HEK293 (cell line): ENCODE results near the gene KCTD21.
A peak's percentile ranks its signal among the peaks of the same experiment; 100 is the strongest.

Source experiments
- CTCF ChIA-PET: fragments of 350-600 bp; formaldehyde crosslinking; extraction: SDS; loops from one replicate; lab custom pipeline; 2021; ENCODE audit warnings: antibody characterized with exemption; lab: Yijun Ruan, JAX
- POLR2A ChIA-PET: fragments of 300-600 bp; formaldehyde crosslinking; extraction: SDS; loops from one replicate; lab custom pipeline; 2020; ENCODE audit warnings: antibody characterized with exemption, inconsistent platforms; lab: Yijun Ruan, JAX
- H3K27ac ChIP-seq: fragments of 200-500 bp; sonication (Bioruptor generic); 2 replicates; pipeline ENCODE4 v1.5.1; 2014; ENCODE audit warnings: low read depth, low read length, control low read depth, inconsistent platforms; ENCODE audit errors: extremely low read depth
- H3K36me3 ChIP-seq, 2 experiments: fragments of 200-500 bp in 1 of 2; sonication (Bioruptor generic) in 1 of 2; 1 replicate in 1 of 2; 2 replicates in 1 of 2; pipeline ENCODE4 v1.5.1; 2014 to 2017; ENCODE audit warnings: inconsistent platforms in 2 of 2, low read length in 2 of 2; ENCODE audit not compliant: control insufficient read depth in 2 of 2, insufficient read depth in 1 of 2
- H3K4me1 ChIP-seq: fragments of 200-500 bp; sonication (Bioruptor generic); 2 replicates; pipeline ENCODE4 v1.5.1; 2014; ENCODE audit warnings: mild to moderate bottlenecking, low read length, inconsistent platforms; ENCODE audit not compliant: control insufficient read depth, insufficient read depth
- H3K4me3 ChIP-seq: 2 replicates; pipeline ENCODE4 v1.5.1; 2011; ENCODE audit warnings: low read depth, mild to moderate bottlenecking, control low read depth, low read length, moderate library complexity
- H3K9me3 ChIP-seq: fragments of 200-500 bp; sonication (Bioruptor generic); 2 replicates; pipeline ENCODE4 v1.5.1; 2014; ENCODE audit warnings: low read depth, low read length, inconsistent platforms; ENCODE audit not compliant: control insufficient read depth, insufficient read depth
- GFI1B ChIP-seq: fragments of 450-650 bp; formaldehyde crosslinking; IDR thresholded peaks from 2 replicates; pipeline ENCODE4 v1.5.1; 2016; ENCODE audit warnings: missing biosample characterization, missing genetic modification characterization
- HOXD13 ChIP-seq: sonication (generic); formaldehyde crosslinking; IDR thresholded peaks from 2 replicates; pipeline ENCODE4 v1.8.0; 2022; ENCODE audit warnings: missing genetic modification reagents, borderline replicate concordance
- KLF17 ChIP-seq: fragments of 450-650 bp; formaldehyde crosslinking; IDR thresholded peaks from 2 replicates; pipeline ENCODE4 v1.5.1; 2016; ENCODE audit warnings: missing biosample characterization, missing genetic modification characterization
- PRDM1 ChIP-seq: fragments of 450-650 bp; formaldehyde crosslinking; IDR thresholded peaks from 2 replicates; pipeline ENCODE4; 2016; ENCODE audit warnings: missing biosample characterization, missing genetic modification characterization
- REPIN1 ChIP-seq: fragments of 450-650 bp; formaldehyde crosslinking; IDR thresholded peaks from 2 replicates; pipeline ENCODE4 v1.5.1; 2017; ENCODE audit warnings: missing biosample characterization, missing genetic modification characterization, low read depth
- SP2 ChIP-seq: fragments of 450-650 bp; formaldehyde crosslinking; IDR thresholded peaks from 2 replicates; pipeline ENCODE4 v1.5.1; 2016; ENCODE audit warnings: missing biosample characterization, missing genetic modification characterization
- SP3 ChIP-seq: fragments of 450-650 bp; formaldehyde crosslinking; IDR thresholded peaks from 2 replicates; pipeline ENCODE4 v1.5.1; 2016; ENCODE audit warnings: missing biosample characterization, missing genetic modification characterization
- ZBTB26 ChIP-seq: fragments of 450-650 bp; formaldehyde crosslinking; optimal IDR thresholded peaks from 2 replicates; pipeline ENCODE3; 2016; ENCODE audit warnings: missing biosample characterization, mild to moderate bottlenecking, missing genetic modification characterization
- ZFP3 ChIP-seq: fragments of 450-650 bp; formaldehyde crosslinking; IDR thresholded peaks from 2 replicates; pipeline ENCODE4 v1.5.1; 2016; ENCODE audit warnings: low read depth, missing biosample characterization, missing genetic modification characterization
- ZNF354C ChIP-seq: fragments of 450-650 bp; formaldehyde crosslinking; IDR thresholded peaks from 2 replicates; pipeline ENCODE4 v1.5.1; 2016; ENCODE audit warnings: missing biosample characterization, missing genetic modification characterization, low read depth, borderline replicate concordance
- ZNF366 ChIP-seq: fragments of 450-650 bp; formaldehyde crosslinking; conservative IDR thresholded peaks from 2 replicates; pipeline ENCODE4 v1.5.1; 2016; ENCODE audit warnings: missing biosample characterization, missing genetic modification characterization
- ZNF580 ChIP-seq: fragments of 450-650 bp; formaldehyde crosslinking; IDR thresholded peaks from 2 replicates; pipeline ENCODE4 v1.5.1; 2016; ENCODE audit warnings: missing biosample characterization, missing genetic modification characterization
- ZNF600 ChIP-seq: fragments of 450-650 bp; formaldehyde crosslinking; IDR thresholded peaks from 2 replicates; pipeline ENCODE4 v1.5.1; 2016; ENCODE audit warnings: missing biosample characterization, missing genetic modification characterization
- ZNF645 ChIP-seq: fragments of 450-650 bp; formaldehyde crosslinking; IDR thresholded peaks from 2 replicates; pipeline ENCODE4; 2016; ENCODE audit warnings: missing biosample characterization, missing genetic modification characterization
- ZNF792 ChIP-seq: fragments of 450-650 bp; formaldehyde crosslinking; IDR thresholded peaks from 2 replicates; pipeline ENCODE4 v1.5.1; 2016; ENCODE audit warnings: missing biosample characterization, missing genetic modification characterization
- TF ChIP-seq, protein P1 (sequence below): IDR thresholded peaks from 2 replicates; pipeline ENCODE4 v1.6.1; 2011; ENCODE audit warnings: mild to moderate bottlenecking, low read depth, low read length, borderline replicate concordance
- TF ChIP-seq, protein P2 (sequence below): fragments of 450-650 bp; formaldehyde crosslinking; IDR thresholded peaks from 2 replicates; pipeline ENCODE4 v1.5.1; 2017; ENCODE audit warnings: missing biosample characterization, missing genetic modification characterization

The KCTD21 gene

GRCh38 chr11:78199015-78199652 is 10.7 kb upstream of the KCTD21 start:
- H3K9me3 ChIP-seq, result no peaks in the 10 kb centered on the region
- ChIA-PET CTCF (no interaction called here), POLR2A (no interaction called here)
- no peak overlapping the region for H3K27ac ChIP-seq
- H3K4me3 ChIP-seq, result no peak overlapping the region
- no peaks in the 10 kb centered on the region for H3K4me1 ChIP-seq
- peaks cover 0 to 50% of the 10 kb centered on the region in 2 experiments; a peak in 1 of 3 replicates for H3K36me3 ChIP-seq
- TF ChIP-seq ZNF354C (tag by site-specific recombination) (no peak), HOXD13 (CRISPR knock-in tag) (no peak), SP2 (tag by site-specific recombination) (no peak), ZFP3 (tag by site-specific recombination) (no peak), ZNF366 (tag by site-specific recombination) (no peak), GFI1B (no peak), ZNF645 (tag by site-specific recombination) (no peak), PRDM1 (tag by site-specific recombination) (no peak), KLF17 (tag by site-specific recombination) (no peak), REPIN1 (no peak), ZNF580 (tag by site-specific recombination) (no peak), SP3 (no peak), ZNF792 (tag by site-specific recombination) (no peak)
- TF ChIP-seq, protein P1, sequence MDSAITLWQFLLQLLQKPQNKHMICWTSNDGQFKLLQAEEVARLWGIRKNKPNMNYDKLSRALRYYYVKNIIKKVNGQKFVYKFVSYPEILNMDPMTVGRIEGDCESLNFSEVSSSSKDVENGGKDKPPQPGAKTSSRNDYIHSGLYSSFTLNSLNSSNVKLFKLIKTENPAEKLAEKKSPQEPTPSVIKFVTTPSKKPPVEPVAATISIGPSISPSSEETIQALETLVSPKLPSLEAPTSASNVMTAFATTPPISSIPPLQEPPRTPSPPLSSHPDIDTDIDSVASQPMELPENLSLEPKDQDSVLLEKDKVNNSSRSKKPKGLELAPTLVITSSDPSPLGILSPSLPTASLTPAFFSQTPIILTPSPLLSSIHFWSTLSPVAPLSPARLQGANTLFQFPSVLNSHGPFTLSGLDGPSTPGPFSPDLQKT, result no peak
- TF ChIP-seq, protein P2, sequence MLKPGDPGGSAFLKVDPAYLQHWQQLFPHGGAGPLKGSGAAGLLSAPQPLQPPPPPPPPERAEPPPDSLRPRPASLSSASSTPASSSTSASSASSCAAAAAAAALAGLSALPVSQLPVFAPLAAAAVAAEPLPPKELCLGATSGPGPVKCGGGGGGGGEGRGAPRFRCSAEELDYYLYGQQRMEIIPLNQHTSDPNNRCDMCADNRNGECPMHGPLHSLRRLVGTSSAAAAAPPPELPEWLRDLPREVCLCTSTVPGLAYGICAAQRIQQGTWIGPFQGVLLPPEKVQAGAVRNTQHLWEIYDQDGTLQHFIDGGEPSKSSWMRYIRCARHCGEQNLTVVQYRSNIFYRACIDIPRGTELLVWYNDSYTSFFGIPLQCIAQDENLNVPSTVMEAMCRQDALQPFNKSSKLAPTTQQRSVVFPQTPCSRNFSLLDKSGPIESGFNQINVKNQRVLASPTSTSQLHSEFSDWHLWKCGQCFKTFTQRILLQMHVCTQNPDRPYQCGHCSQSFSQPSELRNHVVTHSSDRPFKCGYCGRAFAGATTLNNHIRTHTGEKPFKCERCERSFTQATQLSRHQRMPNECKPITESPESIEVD, result no peak

DNA sequence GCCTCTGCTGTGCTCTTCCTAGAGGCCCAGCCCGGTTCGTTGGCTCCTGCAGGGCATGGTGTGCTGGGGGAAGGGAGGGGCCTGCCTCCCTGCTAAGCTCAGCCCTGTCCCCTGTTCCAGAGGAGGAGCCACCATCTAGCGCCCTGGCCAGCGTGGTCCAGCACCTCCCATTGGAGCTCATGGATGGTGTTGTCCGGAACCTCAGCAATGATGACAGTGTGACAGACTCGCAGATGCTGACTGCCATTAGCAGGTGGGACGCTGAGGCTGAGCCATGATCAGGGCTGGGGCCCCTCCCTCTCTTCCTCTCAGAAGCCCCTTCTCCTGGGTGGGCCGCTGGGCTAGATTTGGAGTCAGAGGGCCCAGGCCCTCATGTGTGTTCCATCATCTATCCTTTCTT is 9.4 kb upstream of the KCTD21 start:
- no peak overlapping the region for H3K27ac ChIP-seq
- ChIA-PET CTCF (no interaction called here), POLR2A (no interaction called here)
- H3K4me3 ChIP-seq, result no peak overlapping the region
- H3K36me3 ChIP-seq, result peaks cover 0 to 46% of the 10 kb centered on the region in 2 experiments; a peak in 1 of 3 replicates
- no peaks in the 10 kb centered on the region for H3K9me3 ChIP-seq
- no peaks in the 10 kb centered on the region for H3K4me1 ChIP-seq
- 0 out of 2 replicates have a peak, but pooled peaks have one; percentile 21 for TF ChIP-seq ZNF600 (tag by site-specific recombination)
- no peak for TF ChIP-seq ZBTB26 (tag by site-specific recombination)
